Activated CD8-positive, alpha-beta memory T cell treated with anti-CD3 and anti-CD28 coated beads for 24 hours (primary cell): ENCODE measurements around the gene CCDC188.

ENCODE experiments used
- DNase-seq: peaks from one replicate; pipeline ENCODE4 v3.0.0-alpha.2; 2020

Gene CCDC188

GRCh38 chr22:20150381-20151275 is at the start of gene CCDC188:
Gene CCDC188 (minus strand): TSS chr22:20151055. CDS start chr22:20150986, 69 bp downstream.
- DNase-seq = no peak

- DNase-seq = no peak
Measured at GRCh38 chr22:20199906-20200305, 49.1 kb upstream of the CCDC188 start.

GRCh38 chr22:20199413-20199842 is 48.6 kb upstream of the CCDC188 start:
- no peak for DNase-seq

- no peak for DNase-seq
Measured at GRCh38 chr22:20198557-20199319, 47.9 kb upstream of the CCDC188 start.

- DNase-seq = no peak
Measured at GRCh38 chr22:20197407-20198030, 46.7 kb upstream of the CCDC188 start.

- DNase-seq = no peak
Measured at GRCh38 chr22:20196094-20196842, 45.4 kb upstream of the CCDC188 start.

GRCh38 chr22:20194681-20195593 is 44.1 kb upstream of the CCDC188 start:
- no peak for DNase-seq

- DNase-seq = no peak
Measured at GRCh38 chr22:20193761-20194494, 43.1 kb upstream of the CCDC188 start.

- DNase-seq = no peak
Measured at GRCh38 chr22:20192972-20193760, 42.3 kb upstream of the CCDC188 start.

GRCh38 chr22:20192293-20192971 is 41.6 kb upstream of the CCDC188 start:
- DNase-seq = no peak

GRCh38 chr22:20191803-20192202 is 40.9 kb upstream of the CCDC188 start:
- no peak for DNase-seq

- no peak for DNase-seq
Measured at GRCh38 chr22:20191000-20191515, 40.2 kb upstream of the CCDC188 start.

- no peak for DNase-seq
Measured at GRCh38 chr22:20188567-20188877, 37.7 kb upstream of the CCDC188 start.

- DNase-seq = no peak
Measured at GRCh38 chr22:20187777-20188566, 37.1 kb upstream of the CCDC188 start.

GRCh38 chr22:20186871-20187546 is 36.2 kb upstream of the CCDC188 start:
- no peak for DNase-seq

- DNase-seq = no peak
Measured at GRCh38 chr22:20186183-20186870, 35.5 kb upstream of the CCDC188 start.

- no peak for DNase-seq
Measured at GRCh38 chr22:20185750-20186149, 34.9 kb upstream of the CCDC188 start.
